Activated CD8-positive, alpha-beta memory T cell treated with anti-CD3 and anti-CD28 coated beads, Interleukin-2, amount 50 U/mL, for 4 hours (primary cell): Measurements from ENCODE around the gene ITGB2.

Experiments used
- DNase-seq: peaks from one replicate; pipeline ENCODE4 v3.0.0-alpha.2; 2020

The ITGB2 gene

DNA sequence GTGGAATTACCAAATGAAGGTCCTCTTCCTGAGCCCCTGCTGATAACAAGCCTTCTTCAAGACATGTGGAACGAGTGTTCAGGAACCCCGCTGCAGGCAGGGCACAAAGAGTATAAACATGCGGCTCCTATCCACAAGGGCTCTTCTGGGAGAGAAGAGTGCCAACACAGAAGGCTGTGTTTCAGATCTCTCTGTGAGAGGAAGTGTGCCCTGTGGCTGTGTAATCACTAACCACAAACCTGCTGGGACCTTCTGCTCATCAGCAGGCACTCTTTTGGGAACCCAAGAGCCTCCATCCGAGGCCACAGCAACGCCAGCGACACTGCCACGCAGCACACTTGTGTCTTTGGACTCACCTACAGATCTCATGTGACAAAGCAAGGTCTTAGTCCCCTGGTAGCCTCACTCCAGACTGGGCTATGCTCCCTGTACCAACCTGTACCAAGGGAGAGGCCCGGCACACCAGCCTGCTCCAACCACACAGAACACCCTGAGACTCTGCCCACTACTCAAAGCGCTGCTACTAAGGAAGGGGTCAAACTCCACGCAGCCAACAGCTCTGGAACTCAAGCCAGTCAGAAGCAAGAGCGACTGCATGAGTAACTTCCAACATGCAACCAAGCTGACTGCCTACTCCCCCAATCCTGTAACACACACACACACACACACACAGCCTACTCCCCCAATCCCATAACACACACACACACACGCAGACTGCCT lies 55.0 kb downstream of the ITGB2 start:
- DNase-seq = no peak

DNA sequence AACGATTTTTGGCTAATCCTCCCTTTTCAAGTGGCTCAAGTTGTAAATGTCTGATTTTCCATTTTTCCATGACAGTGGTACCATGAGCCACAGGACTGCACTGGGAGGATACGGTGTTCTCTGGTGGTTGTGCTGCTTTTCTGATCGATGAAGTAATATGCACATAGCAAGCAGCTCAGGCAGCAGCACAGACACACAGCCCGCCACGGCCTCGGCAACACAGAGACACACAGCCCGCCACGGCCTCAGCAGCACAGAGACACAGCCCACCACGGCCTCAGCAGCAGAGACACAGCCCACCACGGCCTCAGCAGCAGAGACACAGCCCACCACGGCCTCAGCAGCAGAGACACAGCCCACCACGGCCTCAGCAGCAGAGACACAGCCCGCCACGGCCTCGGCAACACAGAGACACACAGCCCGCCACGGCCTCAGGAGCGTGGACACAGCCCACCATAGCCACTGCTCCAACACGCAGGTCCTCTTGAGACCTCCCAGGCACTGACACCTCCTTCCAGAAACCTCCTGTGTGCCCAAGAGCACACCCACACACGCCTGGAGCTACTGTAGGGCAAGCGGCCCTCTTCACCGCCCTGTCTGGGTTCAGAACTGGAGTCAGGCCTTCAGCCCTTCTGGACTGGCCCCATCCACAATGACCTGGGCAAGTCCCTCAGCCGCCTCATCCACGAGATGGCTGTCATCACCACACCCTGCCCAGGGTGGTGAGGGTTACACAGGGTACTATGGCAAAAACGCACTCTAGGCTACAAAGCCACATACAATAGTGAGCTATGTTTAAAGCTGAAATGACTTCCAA lies 57.6 kb downstream of the ITGB2 start:
- DNase-seq = no peak

DNA sequence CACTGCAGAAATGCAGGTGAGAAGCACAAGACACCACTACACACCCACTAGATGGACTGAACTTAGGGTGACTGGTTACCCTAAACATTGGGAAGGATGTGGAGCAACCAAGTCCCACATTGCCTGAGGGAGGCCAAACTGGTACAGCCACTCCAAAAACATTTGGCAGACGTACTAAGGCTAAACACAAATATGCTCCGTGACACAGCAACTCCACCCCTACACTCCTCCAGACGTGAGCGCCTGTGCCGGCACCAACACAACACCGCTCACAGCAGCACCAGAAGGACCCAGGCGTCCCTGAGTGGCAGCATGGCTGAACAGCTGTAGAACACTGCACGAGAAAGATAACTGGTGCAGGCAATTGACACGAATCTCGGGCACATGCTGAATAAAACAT lies 61.9 kb downstream of the ITGB2 start:
- no peak for DNase-seq

DNA sequence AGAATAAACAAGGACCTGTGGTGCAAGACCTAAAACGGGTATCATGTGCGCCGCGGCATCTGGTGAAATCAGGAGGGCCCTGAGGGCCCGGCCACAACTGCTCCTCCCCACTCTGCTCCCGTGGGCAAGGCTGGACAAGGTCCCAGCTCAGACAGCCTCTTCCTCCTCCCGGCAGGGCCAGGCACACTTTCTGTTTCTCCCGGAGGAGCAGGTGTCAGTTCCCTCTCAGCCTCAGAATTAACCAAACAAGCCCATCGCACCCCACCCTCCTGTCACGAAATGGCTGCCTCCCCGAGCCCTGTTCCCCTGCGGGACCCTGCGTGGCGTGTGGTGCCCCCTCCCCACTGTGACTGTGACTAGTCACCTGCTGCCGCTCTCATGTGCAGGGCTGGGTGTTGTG lies 62.4 kb downstream of the ITGB2 start:
- no peak for DNase-seq

DNA sequence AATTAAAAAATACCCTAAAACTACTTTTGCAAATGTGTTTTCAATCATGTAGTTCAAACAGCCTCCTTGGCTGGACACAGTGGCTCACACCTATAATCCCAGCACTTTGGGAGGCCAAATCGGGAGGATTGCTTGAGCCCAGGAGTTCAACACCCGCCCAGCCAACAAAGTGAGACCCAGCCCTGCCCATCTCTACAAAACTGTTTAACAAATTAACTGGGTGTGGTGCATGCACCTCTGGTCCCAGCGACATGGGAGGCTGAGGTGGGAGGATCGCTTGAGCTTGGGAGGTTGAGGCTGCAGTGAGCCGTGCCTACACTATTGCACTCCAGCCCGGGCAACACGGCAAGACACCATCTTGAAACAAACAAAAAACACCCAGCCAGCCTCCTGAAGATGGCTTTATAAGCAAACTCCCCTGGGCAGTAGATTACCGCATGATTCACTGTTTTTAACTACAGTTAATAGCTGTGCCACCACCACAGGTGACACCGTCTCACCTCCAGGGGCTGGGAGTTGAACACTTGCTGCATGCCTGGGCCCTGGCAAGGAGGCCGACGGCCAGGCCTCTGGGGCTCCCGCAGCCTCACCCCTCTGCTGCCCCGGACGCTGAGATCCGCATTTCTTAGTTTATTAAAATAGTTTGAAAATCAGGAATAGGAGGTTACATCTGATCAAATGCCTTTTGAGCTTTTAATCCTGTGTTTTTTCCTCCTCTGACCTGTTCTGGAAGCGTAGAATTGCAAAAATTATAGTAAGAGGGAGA lies 63.4 kb downstream of the ITGB2 start:
- DNase-seq = no peak

DNA sequence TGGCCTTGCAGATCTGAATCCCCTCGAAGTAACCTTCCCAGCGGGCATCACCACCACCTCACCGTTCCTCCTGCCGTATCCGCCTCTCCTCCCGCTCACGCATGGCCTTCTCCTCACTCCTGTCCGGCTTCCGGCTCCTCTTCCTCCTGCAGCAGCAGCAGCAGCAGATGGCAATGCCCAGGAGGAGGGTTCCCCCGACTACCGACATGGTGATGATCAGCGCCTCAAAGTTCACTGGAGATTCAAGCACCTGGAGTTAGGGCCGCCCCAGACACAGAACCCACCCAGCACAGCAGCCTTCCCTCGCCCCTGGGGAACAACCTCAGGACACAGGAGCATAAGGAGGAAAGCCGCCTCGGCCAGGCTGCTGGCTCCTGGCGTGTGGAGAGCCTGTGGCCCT lies 64.6 kb downstream of the ITGB2 start:
- no peak for DNase-seq

DNA sequence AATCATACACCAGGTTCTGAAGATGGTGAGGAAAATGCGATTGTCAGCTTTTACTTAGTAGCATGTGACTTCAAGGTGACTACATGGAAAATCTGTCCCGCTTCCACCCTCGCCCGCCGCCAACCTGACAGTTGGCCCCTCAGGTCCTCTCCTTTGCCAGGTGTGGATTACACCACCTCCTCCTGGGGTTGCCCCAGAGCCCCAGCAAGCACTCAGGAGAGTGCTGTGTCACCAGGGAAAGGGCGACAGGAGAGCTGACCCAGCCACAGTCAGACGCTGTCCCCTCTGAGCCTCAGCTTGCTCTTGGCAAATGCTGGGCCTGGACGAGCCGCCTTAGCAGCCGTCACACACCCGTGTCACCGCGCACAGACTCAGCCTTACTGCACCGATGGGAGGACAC lies 65.1 kb downstream of the ITGB2 start:
- no peak for DNase-seq

DNA sequence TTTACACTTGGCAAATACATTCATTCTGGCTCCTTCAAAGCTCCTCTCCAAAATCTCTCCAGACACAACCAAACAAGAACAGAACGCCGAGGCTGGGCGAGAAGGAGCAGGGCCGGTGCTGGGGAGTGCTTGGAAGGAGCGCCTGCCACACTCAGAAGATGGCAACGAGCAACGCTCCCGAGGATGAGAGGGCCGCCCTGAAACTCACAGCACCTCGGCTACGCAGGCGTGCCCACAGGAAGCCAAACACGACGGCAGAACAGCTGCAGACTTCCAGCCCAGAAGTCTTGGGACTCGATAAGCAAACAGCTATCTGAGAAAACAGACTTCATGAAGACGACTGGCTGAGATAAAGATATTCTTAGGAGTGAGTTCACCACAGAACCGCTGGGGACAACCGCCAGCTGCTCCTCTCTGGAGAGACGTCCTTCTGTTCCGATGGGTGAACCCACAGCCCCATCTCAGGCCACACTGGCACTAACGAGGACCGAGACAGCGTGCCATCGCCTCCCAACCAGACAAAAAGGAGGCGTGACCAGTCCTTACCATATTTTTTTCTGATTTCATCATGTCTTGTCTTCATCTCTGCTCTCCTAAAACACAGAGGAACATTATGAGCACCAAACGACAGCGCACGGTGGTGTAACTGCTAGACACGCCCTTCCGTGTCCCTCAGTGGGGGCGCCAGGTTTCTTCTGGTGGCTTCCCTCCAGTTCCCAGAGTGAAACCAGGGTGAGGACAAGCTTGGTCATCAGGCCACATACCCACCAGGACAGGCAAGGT lies 65.8 kb downstream of the ITGB2 start:
- DNase-seq = no peak

DNA sequence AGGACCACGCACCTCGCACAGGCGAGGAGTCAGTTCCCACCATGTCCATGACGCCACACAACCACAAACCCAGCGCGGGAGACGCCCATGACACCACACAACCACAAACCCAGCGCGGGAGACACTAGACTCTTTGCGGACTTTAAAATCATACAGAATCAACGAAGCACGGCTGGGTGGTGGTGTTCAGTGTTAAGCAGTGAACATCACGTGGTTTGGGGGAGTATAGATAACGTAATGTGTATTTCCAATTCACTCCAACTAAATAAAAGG lies 66.4 kb downstream of the ITGB2 start:
- DNase-seq = no peak

DNA sequence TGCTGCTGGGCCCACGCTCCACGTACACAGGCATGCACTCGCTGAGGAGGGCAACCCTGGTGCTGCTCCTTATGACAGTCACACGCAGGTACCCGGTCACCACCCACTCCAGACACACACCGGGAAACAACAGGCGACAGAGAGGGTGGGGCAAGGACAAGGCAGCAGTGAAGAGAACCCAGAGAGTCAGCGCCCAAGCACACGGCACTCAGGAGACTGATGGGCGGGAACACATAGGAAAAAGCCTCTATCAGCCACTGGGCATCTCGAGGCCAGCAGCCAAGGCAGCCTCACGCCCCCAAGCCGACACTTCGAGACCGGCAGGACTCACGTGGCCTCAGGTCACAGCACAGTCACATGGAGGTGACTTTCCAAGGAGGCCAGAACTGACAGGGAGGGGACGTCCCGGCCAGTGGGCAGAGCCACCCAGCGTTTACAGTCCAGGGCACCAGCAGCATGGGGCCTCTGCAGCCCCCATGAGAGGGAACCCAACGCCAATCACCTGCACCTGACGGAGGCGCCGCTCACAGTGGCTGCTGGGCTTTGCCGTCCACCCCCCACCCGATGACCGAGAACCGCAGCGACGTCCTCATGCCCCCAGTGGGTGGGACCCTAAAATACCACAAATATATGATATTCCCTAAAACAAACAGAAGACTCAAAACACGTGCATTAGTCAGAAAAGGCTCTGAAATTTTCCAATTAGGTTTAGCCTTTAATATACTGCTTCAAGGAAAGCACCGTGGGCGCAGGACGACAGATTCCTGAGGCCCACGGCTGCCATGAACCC lies 66.9 kb downstream of the ITGB2 start:
- DNase-seq = no peak

DNA sequence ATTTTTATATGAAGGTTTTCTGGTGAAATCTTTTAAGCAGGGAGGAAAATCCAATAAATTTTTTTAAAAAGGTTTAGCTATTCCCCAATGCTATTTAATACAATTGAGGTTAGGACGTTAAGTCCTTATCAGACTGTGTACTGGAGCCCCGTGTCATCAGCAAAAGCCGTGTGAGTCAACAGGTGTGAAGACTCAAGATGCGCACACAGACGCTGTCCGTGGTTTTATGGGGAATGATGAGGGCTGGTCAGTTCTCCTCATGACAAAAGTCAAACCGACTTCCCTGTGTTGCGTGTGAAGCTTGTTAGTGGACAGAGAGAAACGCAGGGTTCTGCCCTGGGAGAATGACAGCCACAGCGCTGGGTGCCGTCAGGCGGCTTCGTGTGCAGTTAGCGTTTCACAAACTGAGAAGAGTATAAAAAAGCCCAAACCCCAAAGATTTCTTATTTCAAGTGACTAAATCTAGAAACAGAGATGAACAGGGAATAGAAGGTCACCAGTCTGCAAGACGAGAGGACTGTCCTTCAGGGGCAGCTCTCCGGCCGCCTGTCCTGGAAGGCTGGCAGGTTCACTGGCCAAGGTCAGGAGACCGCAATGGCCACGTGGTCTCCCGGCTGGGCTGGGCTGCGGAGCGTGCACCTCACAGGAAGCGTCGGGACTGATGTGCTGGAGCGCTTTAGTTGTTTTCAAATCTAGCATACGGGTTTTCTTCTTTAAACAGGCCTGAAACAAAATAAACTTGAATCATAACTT lies 69.6 kb downstream of the ITGB2 start:
- no peak for DNase-seq

DNA sequence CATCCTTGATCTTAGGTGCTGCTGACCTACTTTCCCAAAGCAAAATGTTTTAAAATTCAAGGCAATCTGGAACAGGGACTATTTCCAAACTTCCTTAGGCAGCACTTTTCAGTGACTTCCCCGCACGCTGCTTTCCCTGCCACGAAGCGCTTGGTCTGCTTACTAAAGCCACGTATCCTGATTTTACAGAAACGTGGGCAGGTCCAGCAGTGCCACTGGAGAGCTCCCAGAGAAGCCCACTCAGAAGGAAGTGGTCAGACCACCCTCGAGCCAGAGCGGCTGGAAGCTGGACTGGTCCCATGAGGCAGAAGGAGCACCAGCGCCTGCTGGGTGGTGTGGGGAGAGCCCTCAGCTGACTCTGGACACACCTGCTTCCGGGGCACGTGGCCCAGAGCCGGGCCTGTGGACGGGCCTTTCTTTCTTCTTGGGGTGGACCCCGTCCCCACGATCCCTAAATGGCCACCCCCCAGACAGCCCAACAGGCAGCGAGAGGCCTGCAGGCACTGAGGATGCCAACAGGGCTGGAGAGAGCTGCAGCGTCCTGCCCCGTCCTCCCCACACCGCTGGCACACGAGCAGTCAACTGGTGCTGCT lies 70.4 kb downstream of the ITGB2 start:
- no peak for DNase-seq

DNA sequence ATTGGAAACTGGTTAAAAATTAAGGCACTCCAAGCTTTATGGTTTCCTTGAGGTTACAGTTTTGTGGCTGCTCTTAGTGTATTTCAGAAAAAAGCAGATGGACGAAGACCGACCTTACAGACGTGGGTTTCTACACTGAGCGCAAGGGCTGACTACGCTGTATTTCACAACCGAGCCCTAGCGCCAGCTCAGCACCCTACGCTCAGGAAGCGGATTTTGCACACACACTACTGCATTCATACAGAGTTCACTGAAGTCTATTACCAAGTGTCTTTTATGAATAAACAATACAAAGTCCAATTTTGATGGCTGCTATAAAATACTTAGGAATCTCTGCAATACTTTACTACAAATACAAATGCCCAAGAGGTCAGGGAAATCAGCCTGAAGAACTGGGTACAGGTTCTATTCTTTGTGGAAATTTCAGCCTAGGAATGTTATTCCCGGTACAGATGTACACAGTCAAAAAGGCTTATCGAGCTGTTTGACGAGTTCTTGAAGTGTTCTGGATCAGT lies 71.0 kb downstream of the ITGB2 start:
- DNase-seq = no peak

DNA sequence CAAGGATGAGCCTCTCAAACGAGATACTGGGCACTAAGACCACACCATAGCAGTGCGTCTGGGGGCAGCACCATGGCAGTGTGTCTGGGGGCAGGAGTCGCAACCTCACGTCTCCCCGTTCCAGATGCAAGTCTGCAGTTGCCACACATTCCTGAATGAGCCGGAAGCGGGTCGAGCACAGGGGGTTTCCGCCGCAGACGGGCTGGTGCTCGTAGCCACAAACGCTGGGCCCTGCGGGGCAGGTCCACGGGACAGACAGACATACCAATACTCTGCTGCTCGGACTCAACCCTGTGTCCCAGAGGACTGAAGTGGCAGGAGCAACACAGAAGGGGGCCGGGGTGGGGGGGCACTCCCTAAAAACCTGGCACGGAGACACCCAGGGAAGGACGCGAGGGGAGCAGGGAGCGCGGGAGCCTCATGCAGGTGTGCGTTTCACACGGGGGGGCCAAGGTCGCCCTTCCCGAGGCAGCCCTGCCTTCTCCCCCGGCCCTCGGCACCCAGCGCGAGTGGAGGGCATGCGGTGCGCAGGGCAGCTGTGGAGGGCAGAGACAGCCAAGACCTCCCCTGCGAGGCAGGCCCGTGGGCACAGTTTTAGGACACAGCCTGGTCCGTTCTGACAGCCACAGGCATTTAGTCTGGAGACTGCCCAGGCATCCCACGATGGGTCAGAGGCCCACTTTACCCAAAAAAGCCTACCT lies 71.7 kb downstream of the ITGB2 start:
- no peak for DNase-seq

DNA sequence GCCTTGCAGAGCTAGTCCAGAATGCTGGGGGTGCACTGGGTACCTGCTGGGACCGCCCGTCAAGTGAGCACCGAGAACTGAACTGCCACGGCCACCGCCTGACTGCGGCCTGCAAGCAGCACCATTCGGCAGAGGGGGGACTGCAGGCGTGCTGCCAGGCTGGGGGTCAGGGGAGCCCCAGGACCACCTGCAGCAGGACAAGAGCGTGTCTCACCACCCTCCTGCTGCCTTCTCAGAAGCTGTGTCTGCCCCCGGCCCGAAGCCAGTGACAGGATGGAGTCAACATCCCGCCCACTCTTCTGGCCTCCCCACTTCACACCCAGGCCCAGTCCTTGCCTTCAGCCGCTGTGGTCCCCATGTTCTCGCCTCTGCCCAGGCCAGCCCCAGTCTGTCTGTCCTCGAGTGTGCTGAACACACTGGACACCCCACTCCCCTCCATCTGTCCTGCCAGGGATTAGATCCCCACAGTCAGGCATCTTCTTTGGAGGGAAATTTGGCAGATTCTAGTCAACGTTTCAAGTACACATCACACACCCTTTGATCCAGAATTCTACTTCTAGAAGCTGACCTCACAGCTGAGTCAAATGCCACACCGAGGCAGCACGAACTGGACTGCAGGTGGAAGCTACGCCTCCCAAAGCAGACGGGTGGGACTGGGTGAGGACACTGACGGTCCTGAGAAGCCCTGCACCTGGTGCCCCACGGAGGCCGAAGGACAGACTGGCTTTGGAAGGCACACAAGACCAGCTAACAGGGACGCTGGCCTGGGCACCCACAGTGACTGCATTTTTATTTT lies 73.2 kb downstream of the ITGB2 start:
- DNase-seq = no peak

DNA sequence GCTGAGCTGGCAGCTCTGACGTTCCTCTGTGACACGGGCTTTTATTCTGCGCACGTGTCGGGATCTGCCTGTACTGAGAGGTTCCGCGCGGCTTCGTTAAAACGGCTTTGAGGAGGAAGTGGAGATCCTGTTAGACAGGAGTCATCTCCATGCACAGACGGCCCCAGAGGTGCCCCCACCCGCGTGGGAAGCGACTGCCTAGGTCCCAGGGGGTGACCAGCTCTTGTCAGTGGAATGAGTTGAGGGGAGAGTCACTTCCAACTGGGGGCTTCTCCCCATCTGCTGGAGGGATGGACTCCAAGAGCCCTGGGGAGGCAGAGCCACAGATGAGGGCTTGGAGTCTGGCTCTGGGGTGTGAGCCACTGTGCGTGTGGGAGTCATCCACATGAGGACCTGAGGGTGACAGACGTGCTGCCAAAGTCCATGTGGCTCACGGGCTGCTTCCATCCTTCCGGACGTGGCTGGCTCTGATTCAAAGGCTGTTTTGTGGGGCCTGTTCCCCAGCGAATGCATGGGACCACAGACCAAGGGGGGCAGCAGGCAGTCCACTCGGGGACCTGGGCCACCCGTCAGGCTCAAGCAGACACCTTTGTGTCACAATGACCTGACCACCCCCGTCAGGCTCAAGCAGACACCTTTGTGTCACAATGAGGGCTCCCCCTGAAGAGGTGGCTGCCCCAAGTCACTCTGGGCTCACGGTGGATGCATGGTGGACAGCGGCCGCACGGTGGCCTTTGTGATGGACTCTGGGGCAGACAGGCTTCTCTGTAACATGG lies 74.0 kb downstream of the ITGB2 start:
- peak; percentile 37 for DNase-seq

DNA sequence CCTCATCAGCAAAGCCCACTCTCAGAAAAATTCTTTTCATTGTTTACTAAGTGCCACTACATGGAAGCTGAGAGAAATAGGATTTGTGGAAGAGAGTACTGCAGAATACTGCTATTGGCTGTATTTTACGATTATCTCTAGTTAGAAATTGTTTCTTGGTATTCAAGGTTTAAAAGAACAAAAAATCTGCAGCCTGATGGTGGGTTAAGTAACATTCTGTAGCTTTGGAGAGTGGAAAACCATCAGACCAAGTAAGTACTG lies 74.5 kb downstream of the ITGB2 start:
- no peak for DNase-seq

DNA sequence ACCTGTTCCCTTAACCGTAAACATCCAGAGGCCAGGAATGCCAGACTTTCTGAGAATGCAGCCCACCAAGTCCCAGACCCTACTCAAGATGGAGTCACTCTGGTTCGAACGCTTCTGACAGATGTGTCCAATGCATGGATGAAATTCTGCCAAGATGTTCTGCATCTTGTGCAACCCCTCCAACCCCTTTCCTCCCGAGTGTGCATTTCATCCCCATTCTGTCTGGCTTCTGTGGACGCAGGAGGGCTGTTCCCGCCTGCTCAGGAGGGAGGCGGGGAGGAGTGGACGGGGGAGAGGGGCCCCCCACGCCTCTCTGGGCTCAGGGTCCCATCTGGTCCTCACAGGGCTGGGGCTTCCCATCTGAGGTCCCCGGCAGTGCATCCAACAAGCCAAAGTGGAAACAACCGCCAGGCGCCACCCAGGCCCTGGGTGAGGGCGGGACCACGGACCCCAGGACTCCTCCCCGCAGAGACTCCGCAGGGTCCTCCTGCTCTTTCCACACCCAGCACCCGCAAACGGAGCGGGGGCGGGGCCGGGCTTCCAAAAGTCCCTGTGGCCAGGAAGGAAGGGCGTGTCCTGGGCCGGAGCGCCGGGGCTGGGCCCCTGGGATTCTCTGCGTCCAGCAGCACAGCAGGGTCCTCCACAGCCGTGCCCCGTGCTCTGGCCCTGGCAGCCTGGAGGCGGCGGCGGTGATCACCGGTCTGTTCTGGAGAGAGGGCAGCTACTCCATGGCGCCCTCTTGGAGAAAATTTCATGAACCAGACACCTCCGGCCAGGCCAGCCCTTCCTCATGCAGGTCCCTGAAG lies 75.1 kb downstream of the ITGB2 start:
- DNase-seq = peak; percentile 41
